Activated CD8-positive, alpha-beta memory T cell treated with anti-CD3 and anti-CD28 coated beads for 4 hours (primary cell): ENCODE measurements around the gene CLTCL1.
"Not testable (repeated sequence)": the region's sequence is repeated elsewhere in the genome, so short reads cannot be mapped to it uniquely, and the experiment has no call there.

ENCODE experiments used
- DNase-seq, 2 donors: peaks; one replicate each; pipeline ENCODE4 v3.0.0-alpha.2; 2020; ENCODE audit warnings: low read depth in 2 of 2

CLTCL1 gene

GRCh38 chr22:19290400-19291217 is 910 bp downstream of the CLTCL1 start:
- DNase-seq = no peak

GRCh38 chr22:19289475-19290161 is 1.9 kb downstream of the CLTCL1 start:
- DNase-seq = no peak

- DNase-seq = no peak
Observed at GRCh38 chr22:19287889-19288288, 3.6 kb downstream of the CLTCL1 start.

DNA sequence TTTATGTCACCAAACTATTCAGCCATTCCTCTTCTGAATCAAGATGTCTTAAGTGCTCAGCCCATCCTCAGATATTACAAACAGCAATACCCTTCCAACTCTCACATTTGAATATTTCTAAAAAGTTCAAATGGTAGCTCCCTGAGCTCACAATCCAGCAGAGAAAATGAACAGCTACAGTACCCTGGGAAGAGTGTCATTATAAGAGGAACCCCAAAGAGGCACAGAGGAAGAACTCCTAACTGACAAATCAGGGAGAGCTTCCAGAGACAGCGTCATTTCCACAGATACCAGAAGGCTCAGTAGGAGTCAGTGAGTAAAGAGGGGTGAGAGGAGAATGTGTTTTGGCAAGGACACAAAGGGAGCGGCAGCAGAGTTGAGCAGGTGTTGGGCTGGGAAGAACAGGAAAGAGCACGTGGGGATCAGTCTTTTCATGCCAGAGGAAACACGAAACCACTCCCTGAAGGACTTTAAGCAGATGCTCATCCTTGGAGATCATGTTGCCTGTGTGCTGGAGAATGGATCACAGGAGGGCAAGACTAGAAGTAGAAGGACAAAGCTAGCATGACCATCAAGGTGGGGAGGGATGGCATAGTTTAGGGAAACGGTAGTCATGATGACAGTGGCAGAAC is 4.3 kb downstream of the CLTCL1 start:
- DNase-seq = no peak

GRCh38 chr22:19285831-19286230 is 5.7 kb downstream of the CLTCL1 start:
- DNase-seq = no peak

GRCh38 chr22:19279143-19279542 is 12.4 kb downstream of the CLTCL1 start:
- not testable (repeated sequence) for DNase-seq

- no peak for DNase-seq
Observed at GRCh38 chr22:19277785-19278184, 13.7 kb downstream of the CLTCL1 start.

DNA sequence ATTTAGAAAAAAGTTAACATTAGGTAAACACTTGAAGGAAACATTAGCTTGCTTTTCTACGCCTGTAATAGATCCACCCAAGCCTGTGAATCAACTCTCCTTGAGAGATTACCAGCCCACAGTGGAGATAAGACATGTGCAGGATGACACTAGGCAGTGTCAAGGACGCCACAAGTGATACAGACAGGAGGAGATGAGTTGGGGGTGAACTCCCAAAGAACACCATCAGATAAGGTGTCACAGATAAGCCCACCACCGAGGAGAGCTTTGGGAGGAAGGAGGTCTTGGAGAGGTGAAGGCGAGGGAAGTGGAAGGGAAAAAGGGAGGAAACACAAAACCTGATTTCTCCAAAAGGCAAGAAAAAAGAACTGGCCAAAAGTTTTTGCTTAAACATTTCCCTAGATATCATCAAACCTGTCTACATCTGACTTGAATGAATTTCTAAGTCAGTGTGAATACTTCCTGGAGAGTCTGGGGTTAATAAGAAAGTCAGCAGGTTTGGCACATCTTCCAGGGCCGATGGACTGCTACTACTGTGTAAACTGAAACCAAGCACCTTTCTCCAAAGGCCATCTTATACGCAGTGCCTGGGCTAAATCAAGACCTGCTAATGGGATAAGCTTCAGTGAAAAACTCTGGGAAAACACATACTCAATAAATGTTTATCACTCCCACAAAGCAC is 15.5 kb downstream of the CLTCL1 start:
- DNase-seq = no peak

- no peak for DNase-seq
Observed at GRCh38 chr22:19275513-19275912, 16.0 kb downstream of the CLTCL1 start.

GRCh38 chr22:19275104-19275503 is 16.4 kb downstream of the CLTCL1 start:
- DNase-seq = no peak

DNA sequence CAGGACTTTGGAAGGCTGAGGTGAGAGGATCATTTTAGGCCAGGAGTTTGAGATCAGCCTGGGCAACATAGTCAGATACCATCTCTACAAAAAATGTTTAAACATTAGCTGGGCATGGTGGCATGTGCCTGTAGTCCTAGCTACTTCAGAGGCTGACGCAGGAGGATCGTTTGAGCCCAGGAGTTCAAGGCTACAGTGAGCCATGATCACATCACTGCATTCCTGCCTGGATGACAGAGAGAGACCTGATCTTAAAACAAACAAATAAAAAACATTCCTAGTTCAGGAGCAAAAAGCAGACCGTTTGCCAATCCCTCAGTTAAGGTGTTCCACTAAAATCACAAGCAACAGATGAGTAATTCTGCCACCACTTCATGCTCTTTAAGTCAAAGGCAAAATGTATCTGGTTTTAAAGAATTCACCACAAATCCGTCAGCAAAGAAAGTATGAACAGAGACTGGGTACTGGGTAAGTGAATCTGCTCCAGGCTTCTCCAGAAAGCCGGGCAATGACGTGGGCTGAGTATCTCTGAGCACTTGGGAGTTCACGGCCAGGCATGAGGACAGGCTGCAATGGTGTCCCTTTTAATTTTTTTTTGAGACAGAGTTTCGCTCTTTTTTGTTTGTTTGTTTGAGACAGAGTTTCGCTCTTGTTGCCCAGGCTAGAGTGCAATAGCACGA is 19.5 kb downstream of the CLTCL1 start:
- no peak for DNase-seq

- DNase-seq = no peak
Observed at GRCh38 chr22:19271273-19271855, 20.2 kb downstream of the CLTCL1 start.

DNA sequence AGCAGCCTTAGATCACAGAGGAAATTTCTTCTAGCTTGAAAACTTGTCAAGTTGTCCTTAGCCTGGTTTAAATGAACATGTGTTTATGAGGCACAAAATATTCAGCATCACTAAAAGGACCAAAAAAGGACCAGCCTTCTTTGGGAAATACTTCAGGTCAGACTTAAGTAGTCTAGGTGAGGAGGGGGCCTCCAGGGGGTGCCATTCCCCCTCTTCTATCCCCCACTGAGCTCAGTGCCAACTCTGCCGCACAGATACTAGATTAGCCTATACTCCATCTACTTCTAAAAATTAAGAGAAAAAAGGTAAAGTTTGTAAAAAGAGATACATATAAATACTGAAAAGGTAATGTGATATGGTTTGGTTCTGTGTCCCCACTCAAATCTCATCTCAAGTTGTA is 20.6 kb downstream of the CLTCL1 start:
- no peak for DNase-seq

- no peak for DNase-seq
Observed at GRCh38 chr22:19266547-19267086, 24.9 kb downstream of the CLTCL1 start.

GRCh38 chr22:19265779-19266178 is 25.7 kb downstream of the CLTCL1 start:
- no peak for DNase-seq

DNA sequence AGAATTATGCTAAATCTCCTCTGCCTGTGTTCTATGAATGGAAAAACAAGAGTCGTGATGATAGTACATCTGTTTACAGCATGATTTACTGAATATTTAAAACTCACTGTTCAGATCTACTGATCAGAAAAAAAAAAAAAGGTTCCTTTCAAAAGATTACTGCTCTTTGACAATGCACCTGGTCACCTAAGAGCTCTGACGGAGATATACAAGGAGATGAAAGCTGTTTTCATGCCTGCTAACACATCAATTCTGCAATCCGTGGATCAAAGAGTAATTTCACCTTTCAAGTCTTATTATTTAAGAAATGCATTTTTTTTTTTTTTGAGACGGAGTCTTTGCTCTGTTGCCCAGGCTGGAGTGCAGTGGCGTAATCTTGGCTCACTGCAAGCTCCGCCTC is 30.7 kb downstream of the CLTCL1 start:
- no peak for DNase-seq

DNA sequence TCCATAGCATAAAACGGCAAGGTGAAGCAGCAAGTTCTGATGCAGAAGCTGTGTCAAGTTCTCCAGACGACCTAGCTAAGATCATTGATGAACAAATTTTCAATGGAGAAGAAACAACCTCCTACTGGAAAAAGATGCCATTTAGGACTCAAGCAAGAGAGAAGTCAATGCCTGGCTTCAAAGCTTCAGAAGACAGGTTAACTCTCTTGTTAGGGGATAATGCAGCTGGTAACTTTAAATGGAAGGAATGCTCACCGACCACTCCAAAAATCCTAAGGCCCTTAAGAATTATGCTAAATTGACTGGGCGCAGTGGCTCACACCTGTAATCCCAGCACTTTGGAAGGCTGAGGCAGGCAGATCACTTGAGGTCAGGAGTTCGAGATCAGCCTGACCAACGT is 31.3 kb downstream of the CLTCL1 start:
- DNase-seq = no peak

- not testable (repeated sequence) for DNase-seq
Observed at GRCh38 chr22:19258968-19259288, 32.6 kb downstream of the CLTCL1 start.

DNA sequence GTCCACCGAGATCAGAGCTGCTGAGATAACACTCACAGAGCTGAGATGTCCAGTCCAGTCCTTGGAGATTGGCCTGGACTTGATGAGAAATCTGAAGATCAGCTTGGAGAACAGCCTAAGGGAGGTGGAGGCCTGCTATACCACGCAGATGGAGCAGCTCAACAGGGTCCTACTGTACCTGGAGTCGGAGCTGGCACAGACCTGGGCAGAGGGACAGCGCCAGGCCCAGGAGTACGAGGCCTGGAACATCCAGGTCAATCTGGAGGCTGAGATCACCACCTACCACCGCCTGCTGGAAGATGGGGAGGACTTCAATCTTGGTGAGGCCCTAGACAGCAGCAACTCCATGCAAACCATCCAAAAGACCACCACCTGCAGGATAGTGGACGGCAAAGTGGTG is 33.1 kb downstream of the CLTCL1 start:
- DNase-seq = no peak

DNA sequence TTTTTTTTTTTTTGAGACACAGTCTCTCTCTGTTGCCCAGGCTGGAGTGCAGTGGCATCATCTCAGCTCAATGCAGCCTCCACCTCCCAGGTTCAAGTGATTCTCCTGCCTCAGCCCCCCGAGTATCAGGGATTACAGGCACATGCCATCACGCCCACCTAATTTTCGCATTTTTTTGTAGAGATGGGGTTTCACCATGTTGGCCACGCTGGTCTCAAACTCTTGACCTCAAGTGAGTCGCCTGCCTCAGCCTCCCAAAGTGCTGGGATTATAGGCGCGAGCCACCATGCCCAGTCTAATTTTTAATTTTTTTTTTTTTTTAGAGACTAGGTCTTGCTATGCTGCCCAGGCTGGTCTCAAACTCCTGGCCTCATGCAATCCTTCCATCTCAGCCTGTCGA is 35.2 kb downstream of the CLTCL1 start:
- DNase-seq = not testable (repeated sequence)

DNA sequence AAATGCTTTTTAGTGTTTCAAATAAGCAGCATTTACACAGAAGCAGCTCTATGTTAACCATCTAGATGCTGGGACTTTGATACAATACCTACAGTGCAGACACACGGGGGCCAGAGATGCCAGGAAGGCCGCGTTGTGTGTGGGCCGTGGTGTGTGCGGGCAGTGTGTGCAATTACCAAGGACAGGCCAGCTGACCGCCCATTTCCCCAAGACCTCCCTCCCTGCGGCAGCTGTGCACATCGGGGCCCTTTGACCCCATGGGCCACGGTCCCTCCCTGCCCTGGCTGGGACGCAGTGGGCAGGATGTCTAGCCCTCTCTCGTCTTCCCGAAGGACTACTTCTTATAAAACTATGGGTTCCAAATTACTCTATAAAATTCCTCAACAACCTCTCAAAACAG is 38.4 kb downstream of the CLTCL1 start:
- no peak for DNase-seq
